ENCODE measurements around the gene KIFC3. TPM values are rescaled to one million over a fixed set of nuclear protein-coding genes. Genes with fewer than 3 reads are reported as not detected.

KIFC3 gene
- total and polyA plus RNA-seq, 2 of the 13 experiments (the other 11 are each of a cell fraction or from before 2014, with no cell fraction given) = 42.1 to 45.3 TPM

DNA sequence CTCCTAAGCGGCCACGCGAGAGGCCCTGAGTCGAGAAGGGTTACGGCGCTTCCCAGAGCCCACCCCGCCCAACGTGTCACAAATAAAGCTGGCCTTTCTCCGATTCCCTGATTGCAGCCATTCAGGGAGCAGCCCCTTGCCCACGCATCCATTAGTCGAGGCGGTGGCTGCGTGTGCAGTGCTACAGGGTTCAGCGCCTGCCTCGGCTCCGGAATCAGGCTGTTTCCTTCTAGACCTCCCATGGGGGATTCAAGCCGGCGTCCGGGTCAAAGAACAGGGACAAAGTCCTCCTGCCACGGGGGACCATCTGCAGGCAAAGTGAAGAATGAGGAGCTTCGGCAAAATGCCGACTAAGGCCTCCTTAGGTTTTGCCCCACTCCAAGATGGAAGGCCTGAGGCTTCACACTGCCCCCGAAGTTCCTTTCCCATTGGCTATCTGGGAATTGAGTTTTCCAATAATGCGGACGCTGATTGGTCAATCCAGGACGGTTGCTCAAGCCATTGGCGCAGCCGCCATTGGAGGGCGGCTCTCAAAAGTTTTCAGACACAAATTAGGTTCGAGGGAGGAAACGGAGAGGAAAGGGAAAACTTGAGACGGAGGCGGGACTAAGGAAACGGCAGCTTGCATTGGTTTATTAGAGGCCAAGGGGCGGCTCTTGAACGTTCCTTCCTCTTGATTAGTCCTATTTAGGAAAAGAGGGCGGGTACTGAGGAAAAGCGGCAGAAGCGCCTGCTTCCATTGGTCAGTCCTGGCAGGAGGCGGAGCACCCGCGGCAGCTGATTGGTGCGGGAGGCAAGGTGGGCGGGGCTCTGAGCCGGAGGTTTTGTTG lies 67.2 kb downstream of the KIFC3 start (continued):
- TF ChIP-seq, protein P1, sequence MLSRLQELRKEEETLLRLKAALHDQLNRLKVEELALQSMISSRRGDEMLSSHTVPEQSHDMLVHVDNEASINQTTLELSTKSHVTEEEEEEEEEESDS (CRISPR knock-in tag; IDR thresholded peaks at IDR 0.05; ENCODE audit: borderline replicate concordance) = no peak
- TF ChIP-seq, protein P2, sequence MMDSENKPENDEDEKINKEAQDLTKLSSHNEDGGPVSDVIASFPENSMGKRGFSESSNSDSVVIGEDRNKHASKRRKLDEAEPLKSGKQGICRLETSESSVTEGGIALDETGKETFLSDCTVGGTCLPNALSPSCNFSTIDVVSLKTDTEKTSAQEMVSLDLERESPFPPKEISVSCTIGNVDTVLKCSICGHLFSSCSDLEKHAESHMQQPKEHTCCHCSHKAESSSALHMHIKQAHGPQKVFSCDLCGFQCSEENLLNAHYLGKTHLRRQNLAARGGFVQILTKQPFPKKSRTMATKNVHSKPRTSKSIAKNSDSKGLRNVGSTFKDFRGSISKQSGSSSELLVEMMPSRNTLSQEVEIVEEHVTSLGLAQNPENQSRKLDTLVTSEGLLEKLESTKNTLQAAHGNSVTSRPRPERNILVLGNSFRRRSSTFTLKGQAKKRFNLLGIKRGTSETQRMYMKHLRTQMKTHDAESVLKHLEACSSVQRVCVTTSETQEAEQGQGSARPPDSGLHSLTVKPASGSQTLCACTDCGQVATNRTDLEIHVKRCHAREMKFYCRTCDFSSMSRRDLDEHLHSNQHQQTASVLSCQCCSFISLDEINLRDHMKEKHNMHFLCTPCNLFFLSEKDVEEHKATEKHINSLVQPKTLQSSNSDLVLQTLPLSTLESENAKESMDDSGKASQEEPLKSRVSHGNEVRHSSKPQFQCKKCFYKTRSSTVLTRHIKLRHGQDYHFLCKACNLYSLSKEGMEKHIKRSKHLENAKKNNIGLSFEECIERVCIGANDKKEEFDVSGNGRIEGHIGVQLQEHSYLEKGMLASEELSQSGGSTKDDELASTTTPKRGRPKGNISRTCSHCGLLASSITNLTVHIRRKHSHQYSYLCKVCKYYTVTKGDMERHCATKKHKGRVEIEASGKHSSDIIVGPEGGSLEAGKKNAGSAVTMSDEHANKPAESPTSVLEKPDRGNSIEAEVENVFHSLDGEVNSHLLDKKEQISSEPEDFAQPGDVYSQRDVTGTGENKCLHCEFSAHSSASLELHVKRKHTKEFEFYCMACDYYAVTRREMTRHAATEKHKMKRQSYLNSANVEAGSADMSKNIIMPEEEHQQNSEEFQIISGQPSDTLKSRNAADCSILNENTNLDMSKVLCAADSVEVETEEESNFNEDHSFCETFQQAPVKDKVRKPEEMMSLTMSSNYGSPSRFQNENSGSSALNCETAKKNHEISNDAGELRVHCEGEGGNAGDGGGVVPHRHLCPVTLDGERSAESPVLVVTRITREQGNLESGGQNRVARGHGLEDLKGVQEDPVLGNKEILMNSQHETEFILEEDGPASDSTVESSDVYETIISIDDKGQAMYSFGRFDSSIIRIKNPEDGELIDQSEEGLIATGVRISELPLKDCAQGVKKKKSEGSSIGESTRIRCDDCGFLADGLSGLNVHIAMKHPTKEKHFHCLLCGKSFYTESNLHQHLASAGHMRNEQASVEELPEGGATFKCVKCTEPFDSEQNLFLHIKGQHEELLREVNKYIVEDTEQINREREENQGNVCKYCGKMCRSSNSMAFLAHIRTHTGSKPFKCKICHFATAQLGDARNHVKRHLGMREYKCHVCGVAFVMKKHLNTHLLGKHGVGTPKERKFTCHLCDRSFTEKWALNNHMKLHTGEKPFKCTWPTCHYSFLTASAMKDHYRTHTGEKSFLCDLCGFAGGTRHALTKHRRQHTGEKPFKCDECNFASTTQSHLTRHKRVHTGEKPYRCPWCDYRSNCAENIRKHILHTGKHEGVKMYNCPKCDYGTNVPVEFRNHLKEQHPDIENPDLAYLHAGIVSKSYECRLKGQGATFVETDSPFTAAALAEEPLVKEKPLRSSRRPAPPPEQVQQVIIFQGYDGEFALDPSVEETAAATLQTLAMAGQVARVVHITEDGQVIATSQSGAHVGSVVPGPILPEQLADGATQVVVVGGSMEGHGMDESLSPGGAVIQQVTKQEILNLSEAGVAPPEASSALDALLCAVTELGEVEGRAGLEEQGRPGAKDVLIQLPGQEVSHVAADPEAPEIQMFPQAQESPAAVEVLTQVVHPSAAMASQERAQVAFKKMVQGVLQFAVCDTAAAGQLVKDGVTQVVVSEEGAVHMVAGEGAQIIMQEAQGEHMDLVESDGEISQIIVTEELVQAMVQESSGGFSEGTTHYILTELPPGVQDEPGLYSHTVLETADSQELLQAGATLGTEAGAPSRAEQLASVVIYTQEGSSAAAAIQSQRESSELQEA (CRISPR knock-in tag; IDR thresholded peaks at IDR 0.05; ENCODE audit: not compliant biosample characterization) = peak; percentile 28
- TF ChIP-seq SP140L (CRISPR knock-in tag; IDR thresholded peaks at IDR 0.05; ENCODE audit: borderline replicate concordance) = peak; percentile 96; the same call in 1 of the 2 replicates
- TF ChIP-seq ZNF709 (CRISPR knock-in tag; IDR thresholded peaks at IDR 0.05) = peak; percentile 75; the same call in 1 of the 2 replicates
- TF ChIP-seq, protein P3, sequence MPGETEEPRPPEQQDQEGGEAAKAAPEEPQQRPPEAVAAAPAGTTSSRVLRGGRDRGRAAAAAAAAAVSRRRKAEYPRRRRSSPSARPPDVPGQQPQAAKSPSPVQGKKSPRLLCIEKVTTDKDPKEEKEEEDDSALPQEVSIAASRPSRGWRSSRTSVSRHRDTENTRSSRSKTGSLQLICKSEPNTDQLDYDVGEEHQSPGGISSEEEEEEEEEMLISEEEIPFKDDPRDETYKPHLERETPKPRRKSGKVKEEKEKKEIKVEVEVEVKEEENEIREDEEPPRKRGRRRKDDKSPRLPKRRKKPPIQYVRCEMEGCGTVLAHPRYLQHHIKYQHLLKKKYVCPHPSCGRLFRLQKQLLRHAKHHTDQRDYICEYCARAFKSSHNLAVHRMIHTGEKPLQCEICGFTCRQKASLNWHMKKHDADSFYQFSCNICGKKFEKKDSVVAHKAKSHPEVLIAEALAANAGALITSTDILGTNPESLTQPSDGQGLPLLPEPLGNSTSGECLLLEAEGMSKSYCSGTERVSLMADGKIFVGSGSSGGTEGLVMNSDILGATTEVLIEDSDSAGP (CRISPR knock-in tag; IDR thresholded peaks at IDR 0.05; ENCODE audit: borderline replicate concordance) = peak; percentile 71; the same call in 1 of the 2 replicates
- no peak; the same call in 1 of the 2 replicates for TF ChIP-seq ZNF558 (CRISPR knock-in tag; IDR thresholded peaks at IDR 0.05; ENCODE audit: borderline replicate concordance)
- TF ChIP-seq GTF2F1 (IDR thresholded peaks at IDR 0.05; ENCODE audit: low read length) = no peak
- no peak for TF ChIP-seq SOX5 (CRISPR knock-in tag; IDR thresholded peaks at IDR 0.05; ENCODE audit: borderline replicate concordance)
- TF ChIP-seq SCMH1 (CRISPR knock-in tag; IDR thresholded peaks at IDR 0.05; ENCODE audit: borderline replicate concordance) = no peak
- no peak; the same call in 1 of the 2 replicates for TF ChIP-seq SMAD1 (CRISPR knock-in tag; IDR thresholded peaks at IDR 0.05; ENCODE audit: borderline replicate concordance, low read depth)
- TF ChIP-seq, protein P4, sequence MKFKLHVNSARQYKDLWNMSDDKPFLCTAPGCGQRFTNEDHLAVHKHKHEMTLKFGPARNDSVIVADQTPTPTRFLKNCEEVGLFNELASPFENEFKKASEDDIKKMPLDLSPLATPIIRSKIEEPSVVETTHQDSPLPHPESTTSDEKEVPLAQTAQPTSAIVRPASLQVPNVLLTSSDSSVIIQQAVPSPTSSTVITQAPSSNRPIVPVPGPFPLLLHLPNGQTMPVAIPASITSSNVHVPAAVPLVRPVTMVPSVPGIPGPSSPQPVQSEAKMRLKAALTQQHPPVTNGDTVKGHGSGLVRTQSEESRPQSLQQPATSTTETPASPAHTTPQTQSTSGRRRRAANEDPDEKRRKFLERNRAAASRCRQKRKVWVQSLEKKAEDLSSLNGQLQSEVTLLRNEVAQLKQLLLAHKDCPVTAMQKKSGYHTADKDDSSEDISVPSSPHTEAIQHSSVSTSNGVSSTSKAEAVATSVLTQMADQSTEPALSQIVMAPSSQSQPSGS (CRISPR knock-in tag; IDR thresholded peaks at IDR 0.05) = no peak; the same call in 1 of the 2 replicates
- peak; percentile 97 for TF ChIP-seq GLI4 (CRISPR knock-in tag; IDR thresholded peaks at IDR 0.05; ENCODE audit: borderline replicate concordance)
- TF ChIP-seq KDM3A (CRISPR knock-in tag; IDR thresholded peaks at IDR 0.05; ENCODE audit: low read depth) = peak; percentile 25; the same call in 1 of the 2 replicates
- peak; percentile 97 for TF ChIP-seq HOXA3 (CRISPR knock-in tag; IDR thresholded peaks at IDR 0.05)

Measured in HepG2 (cell line).